Panc1 (cell line): Measurements from ENCODE around the gene ABCG1. TPM values are rescaled to one million over a fixed set of nuclear protein-coding genes. Genes with fewer than 3 reads are reported as not detected.
"Not testable (repeated sequence)": the region's sequence is repeated elsewhere in the genome, so short reads cannot be mapped to it uniquely, and the experiment has no call there.

ENCODE experiments used
- ATAC-seq: fragments of 200-7000 bp; cut with Tn5 transposase; 2 replicates; pipeline ENCODE4 v1.9.1; 2020; ENCODE audit warnings: mild to moderate bottlenecking, moderate library complexity
- BruUV-seq: library from RNA; stranded (reverse); fragments of 400-500 nt; replicated peaks from 2 replicates; lab custom pipeline; 2021; lab: Mats Ljungman, UMichigan
- CTCF ChIA-PET: fragments of 300-600 bp; sonication (Branson Sonifier 250); formaldehyde crosslinking; loops from one replicate; lab custom pipeline; 2022; ENCODE audit warnings: antibody characterized with exemption; lab: Charles Lee
- POLR2A ChIA-PET: fragments of 300-600 bp; sonication (Branson Sonifier 250); formaldehyde crosslinking; loops from one replicate; lab custom pipeline; 2022; ENCODE audit warnings: antibody characterized with exemption; lab: Charles Lee
- DNase-seq: peaks from one replicate; pipeline ENCODE4 v3.0.0-alpha.2; 2010; ENCODE audit warnings: low read depth, low spot score
- H3K27ac ChIP-seq: 2 replicates; pipeline ENCODE4 v1.5.1; 2011; ENCODE audit warnings: mild to moderate bottlenecking, low read length, inconsistent platforms
- H3K27me3 ChIP-seq: fragments of 200-500 bp; sonication (Bioruptor generic); 2 replicates; pipeline ENCODE4 v1.6.0; 2014; ENCODE audit warnings: low read length, inconsistent platforms; ENCODE audit not compliant: control insufficient read depth, insufficient read depth
- H3K36me3 ChIP-seq: fragments of 200-500 bp; sonication (Bioruptor generic); 2 replicates; pipeline ENCODE4 v1.5.1; 2014; ENCODE audit warnings: inconsistent platforms, mild to moderate bottlenecking, low read length, moderate library complexity; ENCODE audit not compliant: control insufficient read depth, insufficient read depth
- H3K4me1 ChIP-seq: 2 replicates; pipeline ENCODE4 v1.5.1; 2011; ENCODE audit warnings: inconsistent platforms, mild to moderate bottlenecking, low read length, moderate library complexity; ENCODE audit not compliant: control insufficient read depth, insufficient read depth
- H3K4me3 ChIP-seq, 2 experiments: 2 replicates each; pipeline ENCODE4 v1.5.1; 2011 to 2012; ENCODE audit warnings: low read depth in 2 of 2, low read length in 2 of 2, mild to moderate bottlenecking in 2 of 2, inconsistent platforms in 1 of 2, moderate library complexity in 1 of 2
- H3K9me3 ChIP-seq: fragments of 200-500 bp; sonication (Bioruptor generic); 2 replicates; pipeline ENCODE4 v1.5.1; 2014; ENCODE audit warnings: low read depth, mild to moderate bottlenecking, inconsistent platforms, low read length, moderate library complexity; ENCODE audit not compliant: control insufficient read depth, insufficient read depth
- CTCF ChIP-seq: fragments of 450-650 bp; IDR thresholded peaks from 2 replicates; pipeline ENCODE4 v1.5.1; 2017; ENCODE audit warnings: mild to moderate bottlenecking
- POLR2AphosphoS5 ChIP-seq: IDR thresholded peaks from 2 replicates; pipeline ENCODE4 v1.6.1; 2012; ENCODE audit warnings: mild to moderate bottlenecking, low read depth, low read length, moderate library complexity
- REST ChIP-seq, 2 experiments: IDR thresholded peaks; 2 replicates each; pipeline ENCODE4 v1.6.1; 2011 to 2012; ENCODE audit warnings: low read depth in 2 of 2, control low read depth in 1 of 2, low read length in 1 of 2, mild to moderate bottlenecking in 1 of 2, moderate library complexity in 1 of 2; ENCODE audit not compliant: insufficient read depth in 1 of 2
- SIN3A ChIP-seq: IDR thresholded peaks from 2 replicates; pipeline ENCODE4 v1.6.1; 2012; ENCODE audit warnings: low read depth, mild to moderate bottlenecking, low read length, moderate library complexity, borderline replicate concordance; ENCODE audit not compliant: insufficient read depth
- TCF7L2 ChIP-seq: IDR thresholded peaks from 2 replicates; pipeline ENCODE4 v1.6.1; 2011; ENCODE audit warnings: mild to moderate bottlenecking, low read depth, low read length, inconsistent platforms
- in situ Hi-C: cut with HindIII; loops from 2 replicates; pipeline ENCODE4 v1.10.0; 2016; ENCODE audit warnings: low sequenced_read_pairs, low pct_unique_long_range_greater_than_20kb
- intact Hi-C: fragments of 100-400 bp; cut with micrococcal nuclease; formaldehyde crosslinking; loops from one replicate; pipeline ENCODE4 v1.10.0; 2022; ENCODE audit not compliant: unreplicated experiment
- total RNA-seq: library from RNA; stranded (reverse); gene quantifications from one replicate; pipeline ENCODE4 v1.2.1, GENCODE V29; 2021; ENCODE audit not compliant: unreplicated experiment

ABCG1 gene
- total RNA-seq, 1 experiment from 2014 or later, result 0.80 TPM

DNA sequence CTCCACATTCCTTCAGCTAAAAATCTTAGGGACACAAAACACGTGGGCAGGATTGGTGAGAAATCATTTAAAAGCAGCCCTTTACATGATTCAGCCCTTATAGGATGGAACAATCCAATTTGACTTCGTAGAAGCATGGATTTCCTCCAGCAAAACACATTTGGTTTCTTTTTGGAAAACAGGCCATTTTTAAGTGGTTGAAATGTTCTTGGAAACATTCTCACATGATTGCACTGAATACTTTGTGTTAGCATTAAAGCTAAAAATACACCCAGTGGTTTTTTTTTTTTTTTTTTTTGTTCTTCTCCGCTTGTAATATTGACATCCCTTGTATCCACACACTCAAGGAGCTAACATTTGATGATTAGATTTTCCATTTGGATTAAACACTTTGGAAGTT, 42.1 kb upstream of the ABCG1 start:
- ChIA-PET POLR2A (no interaction called here), CTCF (no interaction called here)
- DNase-seq (no peak), ATAC-seq (no peak)
- no TSS peak for BruUV-seq
- in situ Hi-C loops (no loop called here), intact Hi-C loops (no loop called here)
- Histone ChIP-seq H3K4me3 (no peak overlapping the region), H3K36me3 (no peaks in the 10 kb centered on the region), H3K27me3 (peaks cover 2% of the 10 kb centered on the region; the same call in 1 of the 2 replicates), H3K27ac (no peak overlapping the region), H3K9me3 (no peaks in the 10 kb centered on the region), H3K4me1 (no peaks in the 10 kb centered on the region)
- no peak for TF ChIP-seq CTCF
- no peak for TF ChIP-seq POLR2AphosphoS5
- TF ChIP-seq REST (IDR thresholded peaks at IDR 0.05; ENCODE audit: insufficient read depth in 1 of 2, low read depth in 2 of 2, low read length in 1 of 2), result no peak
- TF ChIP-seq TCF7L2, result no peak
- no peak for TF ChIP-seq SIN3A

GRCh38 chr21:42179316-42179715, 39.6 kb upstream of the ABCG1 start:
- intact Hi-C loops (no loop called here), in situ Hi-C loops (no loop called here)
- Histone ChIP-seq H3K27ac (no peak overlapping the region), H3K4me1 (no peaks in the 10 kb centered on the region), H3K4me3 (no peak overlapping the region), H3K9me3 (no peaks in the 10 kb centered on the region), H3K27me3 (peaks cover 2% of the 10 kb centered on the region; the same call in 1 of the 2 replicates), H3K36me3 (no peaks in the 10 kb centered on the region)
- POLR2A ChIA-PET, result no interaction called here
- DNase-seq (no peak), ATAC-seq (no peak)
- TF ChIP-seq REST (IDR thresholded peaks at IDR 0.05; ENCODE audit: insufficient read depth in 1 of 2, low read depth in 2 of 2, low read length in 1 of 2) (no peak), CTCF (no peak), SIN3A (no peak), TCF7L2 (no peak), POLR2AphosphoS5 (no peak)
- CTCF ChIA-PET, result no interaction called here
- no TSS peak for BruUV-seq

DNA sequence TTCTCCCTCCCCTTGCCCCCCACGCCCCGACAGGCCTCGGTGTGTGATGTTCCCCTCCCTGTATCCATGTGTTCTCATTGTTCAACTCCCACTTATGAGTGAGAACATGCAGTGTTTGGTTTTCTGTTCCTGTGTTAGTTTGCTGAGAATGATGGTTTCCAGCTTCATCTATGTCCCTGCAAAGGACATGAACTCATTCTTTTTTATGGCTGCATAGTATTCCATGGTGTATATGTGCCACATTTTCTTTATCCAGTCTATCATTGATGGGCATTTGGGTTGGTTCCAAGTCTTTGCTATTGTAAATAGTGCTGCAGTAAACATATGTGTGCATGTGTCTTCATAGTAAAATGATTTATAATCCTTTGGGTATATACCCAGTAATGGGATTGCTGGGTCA, 38.9 kb upstream of the ABCG1 start:
- H3K27ac ChIP-seq, DNase-seq, in situ Hi-C loops, BruUV-seq, H3K4me3 ChIP-seq, H3K36me3 ChIP-seq, POLR2A ChIA-PET, CTCF ChIA-PET, H3K4me1 ChIP-seq, intact Hi-C loops, H3K27me3 ChIP-seq, ATAC-seq, H3K9me3 ChIP-seq: not testable (repeated sequence)
